ENCODE data around the gene ATP9A.

The ATP9A gene

GRCh38 chr20:51720854-51721253 lies 47.3 kb downstream of the ATP9A start:
- DNase-seq, result no peak

GRCh38 chr20:51720384-51720783 lies 47.8 kb downstream of the ATP9A start:
- no peak for DNase-seq

- DNase-seq, result no peak
Observed at GRCh38 chr20:51715856-51716185, 52.4 kb downstream of the ATP9A start.

GRCh38 chr20:51715163-51715855 lies 52.9 kb downstream of the ATP9A start:
- no peak for DNase-seq

GRCh38 chr20:51713213-51713598 lies 55.0 kb downstream of the ATP9A start:
- DNase-seq, result no peak

GRCh38 chr20:51712501-51713212 lies 55.5 kb downstream of the ATP9A start:
- no peak for DNase-seq

- no peak for DNase-seq
Observed at GRCh38 chr20:51711426-51711825, 56.8 kb downstream of the ATP9A start.

- DNase-seq, result no peak
Observed at GRCh38 chr20:51710361-51710894, 57.8 kb downstream of the ATP9A start.

- no peak for DNase-seq
Observed at GRCh38 chr20:51705400-51705799, 62.8 kb downstream of the ATP9A start.

GRCh38 chr20:51703400-51704287 lies 64.5 kb downstream of the ATP9A start:
- no peak for DNase-seq

- no peak for DNase-seq
Observed at GRCh38 chr20:51702556-51702955, 65.6 kb downstream of the ATP9A start.

- DNase-seq, result no peak
Observed at GRCh38 chr20:51700809-51701285, 67.3 kb downstream of the ATP9A start.

GRCh38 chr20:51698252-51698651 lies 69.9 kb downstream of the ATP9A start:
- DNase-seq, result no peak

- DNase-seq, result no peak
Observed at GRCh38 chr20:51697096-51697826, 70.9 kb downstream of the ATP9A start.

GRCh38 chr20:51696304-51697071 lies 71.7 kb downstream of the ATP9A start:
- no peak for DNase-seq

- DNase-seq, result peak; percentile 40
Observed at GRCh38 chr20:51695574-51696303, 72.5 kb downstream of the ATP9A start.

GRCh38 chr20:51692806-51693400 lies 75.3 kb downstream of the ATP9A start:
- no peak for DNase-seq

GRCh38 chr20:51691703-51692102 lies 76.5 kb downstream of the ATP9A start:
- DNase-seq, result no peak

- no peak for DNase-seq
Observed at GRCh38 chr20:51688600-51689244, 79.5 kb downstream of the ATP9A start.

- no peak for DNase-seq
Observed at GRCh38 chr20:51687630-51688029, 80.6 kb downstream of the ATP9A start.
